NCI-H526 (cell line): Measurements from ENCODE around the gene DMXL2.
"Not testable (repeated sequence)": the region's sequence is repeated elsewhere in the genome, so short reads cannot be mapped to it uniquely, and the experiment has no call there.

ENCODE experiments used
- DNase-seq, 2 experiments: peaks; one replicate each; lab custom pipeline; 2025; lab: John Stamatoyannopoulos, UW

DMXL2 gene

GRCh38 chr15:51622604-51623370, at the start of gene DMXL2:
Gene DMXL2, minus strand, starts transcription at chr15:51622771. Its CDS starts 226 bp downstream, at chr15:51622545.
- DNase-seq = peak; percentile 83 to 97

DNA sequence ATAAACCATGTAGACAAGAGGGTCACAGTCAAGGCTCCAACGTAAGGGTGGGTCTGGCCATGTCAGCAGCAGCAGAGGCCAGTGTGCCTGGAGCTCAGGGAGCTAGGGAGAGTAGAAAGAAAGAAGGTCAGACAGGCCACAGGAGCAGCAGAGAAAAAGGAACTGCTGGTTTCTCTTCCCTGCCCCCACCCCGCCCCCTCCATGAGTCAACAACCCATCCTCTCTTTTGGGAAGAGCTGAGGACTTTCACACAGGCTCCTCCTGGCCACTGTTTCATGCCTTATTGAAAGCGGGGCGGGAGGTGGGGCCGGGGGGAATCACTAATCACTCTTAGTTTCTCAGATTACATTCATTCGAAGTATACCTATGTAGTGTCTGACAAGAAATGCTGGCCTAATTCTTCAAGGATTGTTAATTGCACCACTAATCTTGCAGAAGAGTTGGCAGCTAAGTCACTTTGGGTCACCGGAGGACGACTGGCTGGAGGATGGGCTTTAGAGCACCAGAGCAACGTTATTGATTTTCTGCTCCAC, 49.6 kb upstream of the DMXL2 start:
- DNase-seq = no peak

GRCh38 chr15:51669381-51669780, 46.8 kb upstream of the DMXL2 start:
- no peak for DNase-seq

DNA sequence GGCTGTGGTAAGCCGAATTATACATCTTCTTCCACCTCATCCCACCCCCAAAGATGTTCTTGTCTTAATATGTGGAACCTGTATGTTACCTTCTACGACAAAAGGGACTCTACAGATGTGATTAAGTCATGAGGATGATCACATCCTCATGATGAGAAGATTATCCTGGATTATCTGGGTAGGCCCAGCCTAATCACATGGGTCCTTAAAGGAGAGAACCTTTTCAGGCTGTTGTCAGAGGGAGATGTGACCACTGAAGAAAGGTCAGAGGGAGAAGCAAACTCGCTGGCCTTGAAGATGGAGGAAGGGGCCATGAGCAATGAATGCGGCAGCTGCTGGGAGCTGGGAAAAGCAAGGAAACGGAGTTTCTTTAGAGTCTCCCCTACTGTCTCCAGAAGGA, 45.9 kb upstream of the DMXL2 start:
- DNase-seq = no peak

DNA sequence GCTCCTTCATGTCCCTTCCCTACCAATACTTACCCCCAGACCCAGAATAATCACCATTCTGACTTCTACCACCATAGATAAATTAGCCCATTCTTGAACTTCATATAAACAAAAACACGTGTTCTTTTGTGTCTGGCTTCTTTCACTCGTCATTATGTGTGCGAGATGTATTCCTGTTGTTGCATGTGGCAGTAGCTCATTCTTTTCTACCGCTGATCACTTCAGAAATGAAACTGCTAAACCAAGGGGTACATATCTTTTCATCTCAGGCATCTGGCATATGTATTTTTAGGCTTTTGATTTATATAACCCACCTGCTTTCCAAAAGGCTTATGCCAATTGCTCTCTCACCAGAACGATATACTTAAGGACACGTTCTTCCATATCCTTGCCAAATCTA, 44.9 kb upstream of the DMXL2 start:
- no peak for DNase-seq

DNA sequence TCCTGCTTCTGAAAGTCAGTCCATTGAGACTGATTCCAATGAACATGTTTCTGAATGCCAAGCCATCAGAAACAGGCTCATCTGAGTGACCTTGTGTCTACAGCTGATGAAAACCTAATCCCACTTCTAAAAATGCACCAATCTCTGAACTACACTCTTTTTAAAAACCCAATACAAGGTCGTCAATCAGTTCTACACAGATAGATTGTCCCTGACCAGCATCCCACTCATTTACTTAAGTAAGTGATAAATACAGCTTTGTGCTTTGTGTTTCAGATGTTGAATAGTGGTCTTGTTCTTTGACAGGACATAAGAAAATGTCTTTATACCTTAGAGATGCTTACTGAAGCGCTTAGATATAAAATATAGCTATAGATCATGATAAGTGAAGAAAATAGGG, 38.5 kb upstream of the DMXL2 start:
- DNase-seq = no peak

- no peak for DNase-seq
Observed at GRCh38 chr15:51658664-51659063, 36.1 kb upstream of the DMXL2 start.

DNA sequence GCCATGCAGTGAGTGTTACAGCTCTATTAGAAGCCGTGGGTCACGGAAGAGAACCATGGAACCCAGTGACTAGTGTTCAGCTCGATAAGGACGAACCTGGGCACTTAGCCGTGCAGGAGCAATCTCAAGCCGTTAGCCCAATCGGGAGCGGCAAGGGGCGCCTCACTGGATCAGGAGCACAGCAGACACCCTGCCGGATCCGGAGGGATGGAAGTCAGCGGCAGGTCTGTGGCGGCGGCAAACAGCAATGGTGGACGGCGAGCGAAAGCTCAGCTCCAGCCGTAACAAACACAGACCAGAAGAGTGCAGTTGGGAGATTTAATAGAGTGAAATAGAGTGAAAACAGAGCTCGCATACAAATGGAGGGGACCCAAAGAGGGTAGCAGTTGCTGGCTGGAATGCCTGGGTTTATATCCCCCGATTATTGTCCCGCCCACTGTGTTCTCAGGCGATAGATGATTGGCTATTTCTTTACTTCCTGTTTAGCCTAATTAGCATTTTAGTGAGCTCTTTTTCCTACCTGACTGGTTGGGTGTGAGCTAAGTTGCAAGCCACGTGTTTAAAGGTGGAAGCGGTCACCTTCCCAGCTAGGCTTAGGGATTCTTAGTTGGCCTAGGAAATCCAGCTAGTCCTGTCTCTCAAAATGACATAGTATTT, 33.0 kb upstream of the DMXL2 start:
- DNase-seq = not testable (repeated sequence)

DNA sequence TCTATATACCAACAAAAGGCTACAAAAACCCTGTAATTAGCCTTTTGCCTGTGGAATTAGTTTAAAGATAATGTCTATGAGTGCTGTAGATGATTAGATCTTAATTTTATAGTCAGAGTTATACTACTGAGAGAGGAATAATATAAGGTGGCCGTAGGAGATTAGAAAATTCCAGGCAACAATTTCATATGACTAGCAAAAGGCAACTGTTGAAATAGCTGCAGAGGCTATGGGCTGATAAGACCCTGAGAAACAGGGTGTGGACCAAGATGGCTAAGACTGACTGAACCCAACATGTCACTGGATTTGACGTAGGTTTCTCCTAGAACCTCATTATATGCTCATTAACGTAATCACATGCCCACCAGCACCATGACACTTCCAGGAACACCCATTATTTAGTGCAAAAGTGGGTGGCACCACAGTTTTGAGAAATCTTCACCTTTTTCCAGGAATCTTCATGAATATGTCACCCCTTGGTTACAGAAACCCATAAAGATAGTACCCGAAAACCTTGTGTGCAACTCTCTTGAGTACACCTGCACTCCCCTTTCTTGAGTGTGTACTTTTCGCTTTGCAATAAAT, 29.6 kb upstream of the DMXL2 start:
- DNase-seq = no peak

DNA sequence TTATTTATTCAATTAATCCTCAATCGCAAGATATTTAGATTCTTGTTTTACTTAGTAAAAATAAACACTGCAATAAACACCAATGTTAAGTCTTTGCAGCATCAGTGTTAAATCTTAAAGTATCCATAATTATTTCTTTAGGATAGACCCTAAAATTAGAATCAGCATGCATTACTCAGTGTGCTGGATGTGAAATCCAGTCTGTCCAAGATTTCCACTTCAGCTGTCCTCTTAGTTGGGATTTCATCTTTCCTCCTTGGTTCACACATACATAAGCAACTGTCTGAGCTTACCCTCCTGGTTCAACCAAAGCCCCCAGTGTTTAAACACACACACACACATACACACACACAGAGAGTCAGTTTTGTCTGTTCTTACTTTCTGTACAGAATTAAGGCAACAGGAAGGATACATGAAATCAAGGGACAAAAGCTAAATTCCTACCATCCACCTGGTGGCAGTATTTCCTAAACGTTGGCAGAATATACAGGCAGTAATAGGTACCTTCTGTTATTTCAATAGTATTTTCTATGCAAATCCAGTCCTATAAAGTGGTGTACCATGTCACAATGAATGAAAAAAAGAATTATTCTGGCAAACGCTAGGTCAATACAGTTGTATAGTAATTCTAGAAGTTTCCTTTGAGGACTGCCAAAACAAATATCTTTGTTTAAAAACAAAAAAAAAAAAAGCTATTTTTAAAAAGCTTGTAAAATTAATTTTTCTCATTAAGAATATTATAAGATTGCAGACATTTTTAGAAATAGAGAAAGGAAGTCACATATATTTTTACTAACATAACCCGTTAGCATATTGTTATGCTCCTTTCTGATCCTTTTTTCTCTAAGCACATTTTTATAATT, 27.3 kb upstream of the DMXL2 start:
- peak; percentile 88 to 90 for DNase-seq

DNA sequence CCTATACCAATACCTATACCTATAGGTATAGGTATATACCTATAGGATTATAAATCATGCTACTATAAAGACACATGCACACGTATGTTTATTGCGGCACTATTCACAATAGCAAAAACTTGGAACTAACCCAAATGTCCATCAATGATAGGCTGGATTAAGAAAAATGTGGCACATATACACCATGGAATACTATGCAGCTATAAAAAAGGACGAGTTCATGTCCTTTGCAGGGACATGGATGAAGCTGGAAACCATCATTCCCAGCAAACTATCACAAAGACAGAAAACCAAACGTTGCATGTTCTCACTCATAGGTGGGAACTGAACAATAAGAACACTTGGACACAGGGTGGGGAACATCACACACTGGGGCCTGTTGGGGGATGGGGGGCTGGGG, 26.1 kb upstream of the DMXL2 start:
- not testable (repeated sequence) for DNase-seq

- DNase-seq = not testable (repeated sequence)
Observed at GRCh38 chr15:51648101-51648500, 25.5 kb upstream of the DMXL2 start.

- DNase-seq = peak in 1 of 2 experiments; percentile 17
Observed at GRCh38 chr15:51647128-51647562, 24.6 kb upstream of the DMXL2 start.

- DNase-seq = no peak
Observed at GRCh38 chr15:51642696-51643095, 20.1 kb upstream of the DMXL2 start.

DNA sequence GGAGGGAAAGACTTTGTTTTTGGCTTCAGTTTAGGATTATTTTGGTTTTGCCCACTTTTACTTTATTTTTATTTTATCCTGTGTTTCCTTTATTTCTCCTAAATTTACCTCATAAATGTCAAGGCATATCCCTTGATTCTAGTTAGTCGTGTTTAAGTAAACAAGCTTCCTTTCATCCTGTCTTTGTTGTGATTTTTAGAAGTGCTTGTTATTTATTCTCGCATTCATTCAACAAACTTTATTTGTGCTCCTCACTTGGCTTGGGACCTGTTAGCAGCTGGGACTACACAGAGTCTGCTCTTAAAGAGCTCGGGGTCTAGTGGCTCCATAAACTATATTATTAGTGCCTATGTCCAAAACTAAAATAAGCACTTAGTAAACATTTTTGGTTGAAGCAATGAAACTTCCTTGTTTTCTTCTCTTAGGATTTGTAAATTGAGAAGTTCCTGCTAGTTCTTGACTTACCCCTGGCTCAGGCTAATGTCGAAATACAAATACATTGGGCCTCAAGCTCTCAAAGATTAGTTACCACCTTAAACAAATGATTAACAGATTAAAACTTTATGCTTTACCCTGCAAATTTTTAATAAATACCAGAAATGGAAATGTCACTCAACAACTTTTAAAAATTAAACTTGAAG, 19.0 kb upstream of the DMXL2 start:
- DNase-seq = no peak

DNA sequence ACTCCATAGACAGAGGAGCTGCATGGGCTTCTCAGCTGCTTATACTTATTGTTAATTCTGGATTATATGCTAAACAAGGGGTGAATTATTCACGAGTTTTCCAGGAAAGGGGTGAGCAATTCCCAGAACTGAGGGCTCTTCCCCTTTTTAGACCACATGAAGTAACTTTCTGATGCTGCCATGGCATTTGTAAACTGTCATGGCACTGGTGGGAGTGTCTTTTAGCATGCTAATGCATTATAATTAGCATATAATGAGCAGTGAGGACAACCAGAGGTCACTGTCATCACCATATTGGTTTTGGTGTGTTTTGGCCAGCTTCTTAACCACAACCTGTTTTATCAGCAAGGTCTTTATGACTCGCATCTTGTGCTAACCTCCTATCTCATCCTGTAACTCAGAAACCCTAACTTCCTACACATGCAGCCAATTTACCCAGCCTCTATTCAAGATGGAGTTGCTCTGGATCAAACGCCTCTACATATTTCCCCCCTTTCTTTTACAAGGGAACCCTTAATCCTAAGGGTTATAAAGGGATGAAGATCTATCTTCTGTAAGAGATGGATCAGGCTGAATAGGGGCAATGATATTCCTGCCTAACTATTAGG, 12.1 kb upstream of the DMXL2 start:
- DNase-seq = no peak

DNA sequence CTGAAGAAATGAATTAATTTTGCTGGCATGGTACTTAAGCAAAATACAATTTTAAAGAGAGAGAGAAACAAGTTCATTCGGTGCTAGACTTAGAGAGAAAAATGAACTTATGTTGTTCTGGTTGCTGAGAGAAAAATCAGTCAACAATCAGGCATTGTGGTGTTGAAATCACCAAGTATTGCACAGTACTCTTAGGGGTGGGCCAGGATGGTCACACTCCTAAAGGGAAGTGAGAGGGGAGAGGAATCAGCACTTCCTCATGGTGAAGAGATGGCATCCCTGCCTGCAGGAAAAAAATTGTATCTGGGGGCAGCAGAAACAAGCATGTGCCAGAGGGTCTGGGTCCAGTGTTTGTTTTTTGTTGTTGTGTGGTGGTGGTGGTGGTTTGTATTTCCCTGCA, 7.0 kb upstream of the DMXL2 start:
- DNase-seq = no peak

DNA sequence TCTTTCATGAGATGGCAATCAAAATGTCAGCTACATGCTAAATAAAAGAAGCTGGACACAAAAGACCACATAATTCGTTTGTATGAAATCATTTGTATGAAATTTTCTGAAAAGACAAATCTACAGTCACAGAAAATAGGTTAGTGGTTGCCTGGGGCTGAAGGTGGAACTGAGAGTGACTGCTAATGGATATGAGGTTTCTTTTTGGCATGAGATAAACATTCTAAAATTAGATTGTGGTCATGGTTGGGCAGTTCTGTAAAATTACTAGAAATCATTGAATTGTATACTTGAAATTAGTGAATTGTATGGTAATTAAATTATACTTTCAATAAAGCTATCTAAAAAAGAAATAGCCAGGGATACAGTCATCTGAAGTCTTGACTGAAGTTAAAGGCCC, 2.7 kb upstream of the DMXL2 start:
- no peak for DNase-seq

- no peak for DNase-seq
Observed at GRCh38 chr15:51624022-51624421, 1.5 kb upstream of the DMXL2 start.

DNA sequence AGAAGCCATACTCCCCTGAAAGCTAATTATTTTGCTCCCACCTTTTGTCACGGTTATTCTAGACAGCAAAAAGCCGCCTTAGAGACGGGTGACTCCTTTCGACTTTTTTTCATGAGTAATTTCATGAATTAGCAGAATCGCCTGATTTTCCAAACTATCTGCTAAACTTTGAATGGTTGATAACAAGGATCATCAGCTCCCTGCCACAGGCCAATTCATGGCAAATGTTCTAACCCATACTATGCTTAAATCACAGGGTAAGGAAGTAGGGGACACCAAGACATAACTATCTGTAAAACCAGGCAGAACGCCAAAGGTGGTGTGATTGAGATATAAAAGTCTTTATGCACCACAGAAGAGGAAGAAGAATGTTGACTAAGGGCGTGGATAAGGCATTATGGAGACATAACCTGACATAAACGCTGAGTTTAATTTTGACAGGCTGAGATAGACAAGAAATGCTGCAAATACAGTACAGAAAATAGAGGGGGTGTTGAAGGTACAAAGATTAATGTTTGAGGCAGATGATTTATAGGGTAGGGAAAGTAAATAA, 891 bp upstream of the DMXL2 start:
- peak; percentile 19 to 26 for DNase-seq
